Measurements from ENCODE around the gene C5AR1.

- TF ChIP-seq CTCF (conservative IDR thresholded peaks at IDR 0.05) (no peak), EZH2 (IDR thresholded peaks at IDR 0.05; ENCODE audit: low read depth) (no peak)
These were observed 61.6 kb downstream of the C5AR1 start for GRCh38 chr19:47371261-47371660.

Measured in PC-9 (cell line).